ENCODE measurements around the gene SETSIP.

SETSIP gene

DNA sequence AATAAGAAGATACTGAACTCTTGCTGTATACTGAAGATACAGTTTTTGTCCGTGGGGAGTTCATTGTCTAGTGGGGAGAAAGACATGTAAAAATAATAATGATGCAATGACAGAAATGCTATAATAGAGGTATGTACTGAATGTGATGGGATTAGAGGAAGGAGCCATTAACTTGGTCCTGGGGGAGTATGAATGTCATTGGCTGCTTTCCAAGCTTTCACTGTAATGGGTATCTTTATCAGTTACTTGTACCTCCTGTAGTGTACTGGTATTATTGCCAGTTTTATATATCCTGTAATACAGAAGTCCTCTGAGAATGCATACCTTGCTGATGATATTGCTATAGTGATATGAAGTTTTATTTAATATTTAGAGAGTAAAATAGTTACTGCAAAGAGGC, 12.3 kb upstream of the SETSIP start (continued):
- TF ChIP-seq PRDM10 (tag by site-specific recombination; IDR thresholded peaks at IDR 0.05) (peak; percentile 92), ZNF629 (tag by site-specific recombination; IDR thresholded peaks at IDR 0.05) (peak; percentile 78), MZF1 (tag by site-specific recombination; IDR thresholded peaks at IDR 0.05; ENCODE audit: borderline replicate concordance) (peak; percentile 93), ZNF350 (tag by site-specific recombination; IDR thresholded peaks at IDR 0.05) (no peak), ZBTB49 (tag by site-specific recombination; IDR thresholded peaks at IDR 0.05; ENCODE audit: low read depth) (no peak), ZNF530 (tag by site-specific recombination; IDR thresholded peaks at IDR 0.05; ENCODE audit: low read depth) (no peak), ZNF830 (tag by site-specific recombination; IDR thresholded peaks at IDR 0.05; ENCODE audit: low read depth) (no peak), ZNF335 (tag by site-specific recombination; conservative IDR thresholded peaks at IDR 0.05) (peak; percentile 31; the same call in 1 of the 2 replicates), ZNF488 (tag by site-specific recombination; IDR thresholded peaks at IDR 0.05) (no peak), ZNF76 (tag by site-specific recombination; IDR thresholded peaks at IDR 0.05; ENCODE audit: borderline replicate concordance, low read depth) (no peak; the same call in 1 of the 2 replicates), SCRT1 (tag by site-specific recombination; IDR thresholded peaks at IDR 0.05; ENCODE audit: borderline replicate concordance) (no peak), ZNF426 (tag by site-specific recombination; IDR thresholded peaks at IDR 0.05) (no peak), ZNF645 (tag by site-specific recombination; IDR thresholded peaks at IDR 0.05) (no peak), ZNF146 (tag by site-specific recombination; IDR thresholded peaks at IDR 0.05) (no peak), OSR2 (tag by site-specific recombination; IDR thresholded peaks at IDR 0.05) (peak; percentile 92), ZNF48 (tag by site-specific recombination; IDR thresholded peaks at IDR 0.05) (no peak), PRDM1 (tag by site-specific recombination; IDR thresholded peaks at IDR 0.05) (no peak), ZNF560 (tag by site-specific recombination; IDR thresholded peaks at IDR 0.05; ENCODE audit: borderline replicate concordance) (no peak), EGR2 (tag by site-specific recombination; IDR thresholded peaks at IDR 0.05; ENCODE audit: low read depth) (no peak), GLIS1 (tag by site-specific recombination; IDR thresholded peaks at IDR 0.05) (peak; percentile 86), ZNF664 (tag by site-specific recombination; IDR thresholded peaks at IDR 0.05) (no peak), HOXA7 (CRISPR knock-in tag; IDR thresholded peaks at IDR 0.05; ENCODE audit: borderline replicate concordance) (no peak)
- TF ChIP-seq, protein P1, sequence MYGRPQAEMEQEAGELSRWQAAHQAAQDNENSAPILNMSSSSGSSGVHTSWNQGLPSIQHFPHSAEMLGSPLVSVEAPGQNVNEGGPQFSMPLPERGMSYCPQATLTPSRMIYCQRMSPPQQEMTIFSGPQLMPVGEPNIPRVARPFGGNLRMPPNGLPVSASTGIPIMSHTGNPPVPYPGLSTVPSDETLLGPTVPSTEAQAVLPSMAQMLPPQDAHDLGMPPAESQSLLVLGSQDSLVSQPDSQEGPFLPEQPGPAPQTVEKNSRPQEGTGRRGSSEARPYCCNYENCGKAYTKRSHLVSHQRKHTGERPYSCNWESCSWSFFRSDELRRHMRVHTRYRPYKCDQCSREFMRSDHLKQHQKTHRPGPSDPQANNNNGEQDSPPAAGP (tag by site-specific recombination; IDR thresholded peaks at IDR 0.05): no peak
- TF ChIP-seq, protein P2, sequence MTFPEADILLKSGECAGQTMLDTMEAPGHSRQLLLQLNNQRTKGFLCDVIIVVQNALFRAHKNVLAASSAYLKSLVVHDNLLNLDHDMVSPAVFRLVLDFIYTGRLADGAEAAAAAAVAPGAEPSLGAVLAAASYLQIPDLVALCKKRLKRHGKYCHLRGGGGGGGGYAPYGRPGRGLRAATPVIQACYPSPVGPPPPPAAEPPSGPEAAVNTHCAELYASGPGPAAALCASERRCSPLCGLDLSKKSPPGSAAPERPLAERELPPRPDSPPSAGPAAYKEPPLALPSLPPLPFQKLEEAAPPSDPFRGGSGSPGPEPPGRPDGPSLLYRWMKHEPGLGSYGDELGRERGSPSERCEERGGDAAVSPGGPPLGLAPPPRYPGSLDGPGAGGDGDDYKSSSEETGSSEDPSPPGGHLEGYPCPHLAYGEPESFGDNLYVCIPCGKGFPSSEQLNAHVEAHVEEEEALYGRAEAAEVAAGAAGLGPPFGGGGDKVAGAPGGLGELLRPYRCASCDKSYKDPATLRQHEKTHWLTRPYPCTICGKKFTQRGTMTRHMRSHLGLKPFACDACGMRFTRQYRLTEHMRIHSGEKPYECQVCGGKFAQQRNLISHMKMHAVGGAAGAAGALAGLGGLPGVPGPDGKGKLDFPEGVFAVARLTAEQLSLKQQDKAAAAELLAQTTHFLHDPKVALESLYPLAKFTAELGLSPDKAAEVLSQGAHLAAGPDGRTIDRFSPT (tag by site-specific recombination; IDR thresholded peaks at IDR 0.05): no peak
- TF ChIP-seq, protein P3, sequence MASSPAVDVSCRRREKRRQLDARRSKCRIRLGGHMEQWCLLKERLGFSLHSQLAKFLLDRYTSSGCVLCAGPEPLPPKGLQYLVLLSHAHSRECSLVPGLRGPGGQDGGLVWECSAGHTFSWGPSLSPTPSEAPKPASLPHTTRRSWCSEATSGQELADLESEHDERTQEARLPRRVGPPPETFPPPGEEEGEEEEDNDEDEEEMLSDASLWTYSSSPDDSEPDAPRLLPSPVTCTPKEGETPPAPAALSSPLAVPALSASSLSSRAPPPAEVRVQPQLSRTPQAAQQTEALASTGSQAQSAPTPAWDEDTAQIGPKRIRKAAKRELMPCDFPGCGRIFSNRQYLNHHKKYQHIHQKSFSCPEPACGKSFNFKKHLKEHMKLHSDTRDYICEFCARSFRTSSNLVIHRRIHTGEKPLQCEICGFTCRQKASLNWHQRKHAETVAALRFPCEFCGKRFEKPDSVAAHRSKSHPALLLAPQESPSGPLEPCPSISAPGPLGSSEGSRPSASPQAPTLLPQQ (tag by site-specific recombination; IDR thresholded peaks at IDR 0.05): peak; percentile 55; the same call in 1 of the 2 replicates
- TF ChIP-seq, protein P4, sequence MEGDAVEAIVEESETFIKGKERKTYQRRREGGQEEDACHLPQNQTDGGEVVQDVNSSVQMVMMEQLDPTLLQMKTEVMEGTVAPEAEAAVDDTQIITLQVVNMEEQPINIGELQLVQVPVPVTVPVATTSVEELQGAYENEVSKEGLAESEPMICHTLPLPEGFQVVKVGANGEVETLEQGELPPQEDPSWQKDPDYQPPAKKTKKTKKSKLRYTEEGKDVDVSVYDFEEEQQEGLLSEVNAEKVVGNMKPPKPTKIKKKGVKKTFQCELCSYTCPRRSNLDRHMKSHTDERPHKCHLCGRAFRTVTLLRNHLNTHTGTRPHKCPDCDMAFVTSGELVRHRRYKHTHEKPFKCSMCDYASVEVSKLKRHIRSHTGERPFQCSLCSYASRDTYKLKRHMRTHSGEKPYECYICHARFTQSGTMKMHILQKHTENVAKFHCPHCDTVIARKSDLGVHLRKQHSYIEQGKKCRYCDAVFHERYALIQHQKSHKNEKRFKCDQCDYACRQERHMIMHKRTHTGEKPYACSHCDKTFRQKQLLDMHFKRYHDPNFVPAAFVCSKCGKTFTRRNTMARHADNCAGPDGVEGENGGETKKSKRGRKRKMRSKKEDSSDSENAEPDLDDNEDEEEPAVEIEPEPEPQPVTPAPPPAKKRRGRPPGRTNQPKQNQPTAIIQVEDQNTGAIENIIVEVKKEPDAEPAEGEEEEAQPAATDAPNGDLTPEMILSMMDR (tag by site-specific recombination; IDR thresholded peaks at IDR 0.05): no peak
